ENCODE measurements around the gene VAT1L. TPM values are rescaled to one million over a fixed set of nuclear protein-coding genes. Genes with fewer than 3 reads are reported as not detected.

Gene VAT1L
- total and polyA plus RNA-seq, 2 donors, result 0.24 to 0.34 TPM

- Histone ChIP-seq H3K4me3 (ENCODE audit: low read length in 2 of 2) (no peak overlapping the region), H3K27ac (ENCODE audit: low read depth in 1 of 2, low read length in 1 of 2) (no peak overlapping the region), H3K9me3 (ENCODE audit: control insufficient read depth in 2 of 2, insufficient read depth in 1 of 2, low read length in 1 of 2) (no peaks in the 10 kb centered on the region), H3K4me1 (ENCODE audit: control insufficient read depth in 2 of 2, insufficient read depth in 2 of 2, low read length in 2 of 2) (no peaks in the 10 kb centered on the region), H3K27me3 (ENCODE audit: control insufficient read depth in 2 of 2, insufficient read depth in 1 of 2, low read length in 1 of 2) (no peaks in the 10 kb centered on the region), H3K36me3 (ENCODE audit: control insufficient read depth in 2 of 2, insufficient read depth in 2 of 2, low read length in 1 of 2) (no peaks in the 10 kb centered on the region)
- no peak for DNase-seq (ENCODE audit: low read depth in 6 of 9, low spot score in 9 of 9)
- WGBS, result 92% methylated on average over 3 of the region's 3 CpGs
These were observed 111.1 kb downstream of the VAT1L start for GRCh38 chr16:77899416-77899815.

- DNase-seq (ENCODE audit: low read depth in 6 of 9, low spot score in 9 of 9), result no peak
- no peaks in the 10 kb centered on the region for H3K36me3 ChIP-seq (ENCODE audit: control insufficient read depth in 2 of 2, insufficient read depth in 2 of 2, low read length in 1 of 2)
- no peaks in the 10 kb centered on the region for H3K4me1 ChIP-seq (ENCODE audit: control insufficient read depth in 2 of 2, insufficient read depth in 2 of 2, low read length in 2 of 2)
- 90% methylated on average over 7 of the region's 7 CpGs for WGBS
- H3K4me3 ChIP-seq (ENCODE audit: low read length in 2 of 2), result no peak overlapping the region
- no peaks in the 10 kb centered on the region for H3K9me3 ChIP-seq (ENCODE audit: control insufficient read depth in 2 of 2, insufficient read depth in 1 of 2, low read length in 1 of 2)
- H3K27me3 ChIP-seq (ENCODE audit: control insufficient read depth in 2 of 2, insufficient read depth in 1 of 2, low read length in 1 of 2), result no peaks in the 10 kb centered on the region
- no peak overlapping the region for H3K27ac ChIP-seq (ENCODE audit: low read depth in 1 of 2, low read length in 1 of 2)
These were observed 117.1 kb downstream of the VAT1L start for GRCh38 chr16:77905374-77905920.

GRCh38 chr16:77910021-77910420 lies 121.7 kb downstream of the VAT1L start:
- 81% methylated on average over 3 of the region's 3 CpGs for WGBS
- Histone ChIP-seq H3K36me3 (ENCODE audit: control insufficient read depth in 2 of 2, insufficient read depth in 2 of 2, low read length in 1 of 2) (no peaks in the 10 kb centered on the region), H3K4me3 (ENCODE audit: low read length in 2 of 2) (no peak overlapping the region), H3K27me3 (ENCODE audit: control insufficient read depth in 2 of 2, insufficient read depth in 1 of 2, low read length in 1 of 2) (no peaks in the 10 kb centered on the region), H3K9me3 (ENCODE audit: control insufficient read depth in 2 of 2, insufficient read depth in 1 of 2, low read length in 1 of 2) (no peaks in the 10 kb centered on the region), H3K4me1 (ENCODE audit: control insufficient read depth in 2 of 2, insufficient read depth in 2 of 2, low read length in 2 of 2) (no peaks in the 10 kb centered on the region), H3K27ac (ENCODE audit: low read depth in 1 of 2, low read length in 1 of 2) (no peak overlapping the region)
- no peak for DNase-seq (ENCODE audit: low read depth in 6 of 9, low spot score in 9 of 9)

GRCh38 chr16:77912617-77913016 lies 124.3 kb downstream of the VAT1L start:
- no peak for DNase-seq (ENCODE audit: low read depth in 6 of 9, low spot score in 9 of 9)
- no peak overlapping the region for H3K27ac ChIP-seq (ENCODE audit: low read depth in 1 of 2, low read length in 1 of 2)
- no peak overlapping the region for H3K4me3 ChIP-seq (ENCODE audit: low read length in 2 of 2)
- WGBS, result 80% methylated on average over 4 of the region's 4 CpGs
- no peaks in the 10 kb centered on the region for H3K9me3 ChIP-seq (ENCODE audit: control insufficient read depth in 2 of 2, insufficient read depth in 1 of 2, low read length in 1 of 2)
- H3K27me3 ChIP-seq (ENCODE audit: control insufficient read depth in 2 of 2, insufficient read depth in 1 of 2, low read length in 1 of 2), result no peaks in the 10 kb centered on the region
- no peaks in the 10 kb centered on the region for H3K4me1 ChIP-seq (ENCODE audit: control insufficient read depth in 2 of 2, insufficient read depth in 2 of 2, low read length in 2 of 2)
- no peaks in the 10 kb centered on the region for H3K36me3 ChIP-seq (ENCODE audit: control insufficient read depth in 2 of 2, insufficient read depth in 2 of 2, low read length in 1 of 2)

- DNase-seq (ENCODE audit: low read depth in 6 of 9, low spot score in 9 of 9), result no peak
- 63% methylated on average over 2 of the region's 2 CpGs for WGBS
- no peaks in the 10 kb centered on the region for H3K36me3 ChIP-seq (ENCODE audit: control insufficient read depth in 2 of 2, insufficient read depth in 2 of 2, low read length in 1 of 2)
- no peak overlapping the region for H3K27ac ChIP-seq (ENCODE audit: low read depth in 1 of 2, low read length in 1 of 2)
- H3K9me3 ChIP-seq (ENCODE audit: control insufficient read depth in 2 of 2, insufficient read depth in 1 of 2, low read length in 1 of 2), result no peaks in the 10 kb centered on the region
- H3K27me3 ChIP-seq (ENCODE audit: control insufficient read depth in 2 of 2, insufficient read depth in 1 of 2, low read length in 1 of 2), result no peaks in the 10 kb centered on the region
- no peaks in the 10 kb centered on the region for H3K4me1 ChIP-seq (ENCODE audit: control insufficient read depth in 2 of 2, insufficient read depth in 2 of 2, low read length in 2 of 2)
- H3K4me3 ChIP-seq (ENCODE audit: low read length in 2 of 2), result no peak overlapping the region
These were observed 125.4 kb downstream of the VAT1L start for GRCh38 chr16:77913738-77914253.

GRCh38 chr16:77916111-77916510 lies 127.7 kb downstream of the VAT1L start:
- no peaks in the 10 kb centered on the region for H3K27me3 ChIP-seq (ENCODE audit: control insufficient read depth in 2 of 2, insufficient read depth in 1 of 2, low read length in 1 of 2)
- no peaks in the 10 kb centered on the region for H3K36me3 ChIP-seq (ENCODE audit: control insufficient read depth in 2 of 2, insufficient read depth in 2 of 2, low read length in 1 of 2)
- H3K9me3 ChIP-seq (ENCODE audit: control insufficient read depth in 2 of 2, insufficient read depth in 1 of 2, low read length in 1 of 2), result no peaks in the 10 kb centered on the region
- H3K4me3 ChIP-seq (ENCODE audit: low read length in 2 of 2), result no peak overlapping the region
- no peak for DNase-seq (ENCODE audit: low read depth in 6 of 9, low spot score in 9 of 9)
- WGBS, result 96% methylated on average over 9 of the region's 9 CpGs
- no peak overlapping the region for H3K27ac ChIP-seq (ENCODE audit: low read depth in 1 of 2, low read length in 1 of 2)
- H3K4me1 ChIP-seq (ENCODE audit: control insufficient read depth in 2 of 2, insufficient read depth in 2 of 2, low read length in 2 of 2), result no peaks in the 10 kb centered on the region

GRCh38 chr16:77917971-77918370 lies 129.6 kb downstream of the VAT1L start:
- Histone ChIP-seq H3K36me3 (ENCODE audit: control insufficient read depth in 2 of 2, insufficient read depth in 2 of 2, low read length in 1 of 2) (no peaks in the 10 kb centered on the region), H3K27ac (ENCODE audit: low read depth in 1 of 2, low read length in 1 of 2) (no peak overlapping the region), H3K4me1 (ENCODE audit: control insufficient read depth in 2 of 2, insufficient read depth in 2 of 2, low read length in 2 of 2) (no peaks in the 10 kb centered on the region), H3K4me3 (ENCODE audit: low read length in 2 of 2) (no peak overlapping the region), H3K27me3 (ENCODE audit: control insufficient read depth in 2 of 2, insufficient read depth in 1 of 2, low read length in 1 of 2) (no peaks in the 10 kb centered on the region), H3K9me3 (ENCODE audit: control insufficient read depth in 2 of 2, insufficient read depth in 1 of 2, low read length in 1 of 2) (no peaks in the 10 kb centered on the region)
- no peak for DNase-seq (ENCODE audit: low read depth in 6 of 9, low spot score in 9 of 9)
- WGBS, result 92% methylated on average over 3 of the region's 3 CpGs

GRCh38 chr16:77918809-77919707 lies 130.7 kb downstream of the VAT1L start:
- H3K4me3 ChIP-seq (ENCODE audit: low read length in 2 of 2), result no peak overlapping the region
- no peaks in the 10 kb centered on the region for H3K9me3 ChIP-seq (ENCODE audit: control insufficient read depth in 2 of 2, insufficient read depth in 1 of 2, low read length in 1 of 2)
- no peak for DNase-seq (ENCODE audit: low read depth in 6 of 9, low spot score in 9 of 9)
- no peak overlapping the region for H3K27ac ChIP-seq (ENCODE audit: low read depth in 1 of 2, low read length in 1 of 2)
- 59% methylated on average over 8 of the region's 8 CpGs for WGBS
- H3K27me3 ChIP-seq (ENCODE audit: control insufficient read depth in 2 of 2, insufficient read depth in 1 of 2, low read length in 1 of 2), result no peaks in the 10 kb centered on the region
- H3K36me3 ChIP-seq (ENCODE audit: control insufficient read depth in 2 of 2, insufficient read depth in 2 of 2, low read length in 1 of 2), result no peaks in the 10 kb centered on the region
- no peaks in the 10 kb centered on the region for H3K4me1 ChIP-seq (ENCODE audit: control insufficient read depth in 2 of 2, insufficient read depth in 2 of 2, low read length in 2 of 2)

GRCh38 chr16:77919761-77920415 lies 131.5 kb downstream of the VAT1L start:
- H3K36me3 ChIP-seq (ENCODE audit: control insufficient read depth in 2 of 2, insufficient read depth in 2 of 2, low read length in 1 of 2), result no peaks in the 10 kb centered on the region
- H3K9me3 ChIP-seq (ENCODE audit: control insufficient read depth in 2 of 2, insufficient read depth in 1 of 2, low read length in 1 of 2), result no peaks in the 10 kb centered on the region
- H3K27me3 ChIP-seq (ENCODE audit: control insufficient read depth in 2 of 2, insufficient read depth in 1 of 2, low read length in 1 of 2), result no peaks in the 10 kb centered on the region
- no peak overlapping the region for H3K27ac ChIP-seq (ENCODE audit: low read depth in 1 of 2, low read length in 1 of 2)
- no peak for DNase-seq (ENCODE audit: low read depth in 6 of 9, low spot score in 9 of 9)
- H3K4me3 ChIP-seq (ENCODE audit: low read length in 2 of 2), result no peak overlapping the region
- 83% methylated on average over 8 of the region's 8 CpGs for WGBS
- no peaks in the 10 kb centered on the region for H3K4me1 ChIP-seq (ENCODE audit: control insufficient read depth in 2 of 2, insufficient read depth in 2 of 2, low read length in 2 of 2)

All from thymus (tissue), 11 donors.